Urothelium cell line (cell line): ENCODE measurements around the gene GNL1.
"Not testable (repeated sequence)": the region's sequence is repeated elsewhere in the genome, so short reads cannot be mapped to it uniquely, and the experiment has no call there.

Experiments
- DNase-seq: peaks from one replicate; pipeline ENCODE4 v3.0.0; 2011; ENCODE audit warnings: low spot score, mixed read lengths
- FAIRE-seq: peaks from 2 replicates; lab custom pipeline; 2011; peaks lifted over from hg19 to GRCh38; lab: Jason Lieb, UNC

The GNL1 gene

DNA sequence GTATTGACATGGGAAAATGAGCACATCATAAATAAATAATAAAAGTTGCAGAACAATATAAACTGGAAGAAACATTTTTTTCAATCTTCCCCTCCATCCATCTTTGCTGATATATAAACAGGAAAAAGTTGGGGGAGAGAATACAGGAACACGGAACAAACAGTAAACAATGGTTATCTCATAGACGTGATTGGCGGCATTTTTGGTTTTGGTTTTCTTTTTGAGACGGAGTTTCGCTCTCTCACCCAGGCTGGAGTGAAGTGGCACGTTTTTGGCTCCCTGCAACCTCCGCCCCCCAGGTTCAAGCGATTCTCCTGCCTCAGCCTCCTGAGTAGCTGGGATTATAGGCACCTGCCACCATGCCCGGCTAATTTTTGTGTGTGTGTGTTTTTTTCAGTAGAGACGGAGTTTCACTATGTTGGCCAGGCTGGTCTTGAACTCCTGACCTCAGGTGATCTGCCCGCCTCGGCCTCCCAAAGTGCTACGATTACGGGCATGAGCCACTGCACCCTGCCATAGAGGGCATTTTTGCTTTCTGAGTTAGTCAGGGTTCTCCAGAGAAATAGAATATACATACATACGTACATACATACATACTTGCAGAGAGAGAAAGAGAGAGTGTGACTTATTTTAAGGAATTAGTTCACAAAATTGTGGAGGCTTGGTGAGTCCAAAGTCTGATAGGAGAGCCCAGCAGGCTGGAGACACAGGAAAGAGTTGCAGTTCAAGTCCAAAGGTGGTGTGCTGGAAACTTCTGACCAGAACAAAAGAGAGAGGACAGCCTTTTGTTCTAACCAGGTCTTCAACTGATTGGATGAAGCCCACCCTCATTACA is 22.6 kb downstream of the GNL1 start:
- DNase-seq: no peak

DNA sequence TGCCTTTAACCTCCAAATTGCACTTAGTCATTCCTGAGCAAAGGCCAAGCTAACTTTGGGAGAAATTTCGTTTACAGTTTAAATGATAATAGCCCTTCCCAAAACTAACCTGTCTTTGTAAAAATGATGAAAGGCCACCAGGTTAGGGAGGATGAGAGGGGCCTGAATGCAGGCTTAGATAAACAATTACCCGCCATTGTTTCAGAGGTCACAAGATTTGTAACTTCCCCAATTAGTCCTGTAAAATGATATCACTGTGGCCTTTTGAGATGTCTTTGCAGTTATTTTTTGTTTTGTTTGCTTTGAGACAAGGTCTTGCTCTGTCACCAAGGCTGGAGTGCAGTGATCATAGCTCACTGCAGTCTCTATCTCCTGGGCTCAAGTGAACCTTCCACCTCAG is 26.3 kb downstream of the GNL1 start:
- DNase-seq: no peak
- FAIRE-seq: no peak

More for the DNA sequence above, 22.6 kb downstream of the GNL1 start:
- FAIRE-seq: no peak

DNA sequence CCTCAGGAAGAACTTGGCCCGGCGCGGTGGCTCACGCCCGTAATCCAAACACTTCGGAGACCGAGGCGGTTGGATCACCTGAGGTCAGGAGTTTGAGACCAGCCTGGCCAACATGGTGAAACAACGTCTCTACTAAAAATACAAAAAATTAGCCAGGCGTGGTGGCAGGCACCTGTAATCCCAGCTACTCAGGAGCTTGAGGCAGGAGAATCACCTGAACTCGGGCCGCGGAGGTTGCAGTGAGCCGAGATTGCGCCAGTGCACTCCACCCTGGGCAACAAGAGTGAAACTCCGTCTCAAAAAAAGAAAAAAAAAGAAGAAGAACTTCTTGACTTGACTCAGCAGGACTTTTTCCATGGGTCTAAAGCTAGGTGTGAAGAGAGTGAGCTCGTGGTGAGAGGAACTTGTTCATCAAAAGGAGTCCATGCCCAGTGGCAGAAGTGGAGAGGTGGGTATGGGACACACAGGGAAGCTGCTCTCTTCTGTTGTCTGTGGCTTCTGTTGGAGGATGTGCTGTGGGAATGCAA is 26.9 kb downstream of the GNL1 start:
- not testable (repeated sequence) for FAIRE-seq, DNase-seq

DNA sequence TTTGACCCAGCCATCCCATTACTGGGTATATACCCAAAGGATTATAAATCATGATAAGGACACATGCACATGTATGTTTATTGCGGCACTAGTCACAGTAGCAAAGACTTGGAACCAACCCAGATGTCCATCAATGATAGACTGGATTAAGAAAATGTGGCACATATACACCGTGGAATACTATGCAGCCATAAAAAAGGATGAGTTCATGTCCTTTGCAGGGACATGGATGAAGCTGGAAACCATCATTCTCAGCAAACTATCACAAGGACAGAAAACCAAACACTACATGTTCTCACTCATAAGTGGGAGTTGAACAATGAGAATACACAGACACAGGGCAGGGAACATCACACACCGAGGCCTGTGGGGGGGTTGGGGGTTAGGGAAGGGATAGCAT is 29.8 kb downstream of the GNL1 start:
- not testable (repeated sequence) for FAIRE-seq, DNase-seq

DNA sequence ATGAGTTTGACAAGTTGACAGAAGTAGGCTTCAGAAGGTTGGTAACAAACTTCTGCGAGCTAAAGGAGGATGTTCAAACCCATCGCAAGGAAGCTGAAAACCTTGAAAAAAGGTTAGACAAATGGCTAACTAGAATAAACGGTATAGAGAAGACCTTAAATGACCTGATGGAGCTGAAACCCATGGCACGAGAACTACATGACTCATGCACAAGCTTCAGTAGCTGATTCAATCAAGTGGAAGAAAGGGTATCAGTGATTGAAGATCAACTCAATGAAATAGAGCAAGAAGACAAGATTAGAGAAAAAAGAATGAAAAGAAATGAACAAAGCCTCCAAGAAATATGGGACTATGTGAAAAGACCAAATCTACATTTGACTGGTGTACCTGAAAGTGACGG is 34.3 kb downstream of the GNL1 start:
- DNase-seq, FAIRE-seq: not testable (repeated sequence)

DNA sequence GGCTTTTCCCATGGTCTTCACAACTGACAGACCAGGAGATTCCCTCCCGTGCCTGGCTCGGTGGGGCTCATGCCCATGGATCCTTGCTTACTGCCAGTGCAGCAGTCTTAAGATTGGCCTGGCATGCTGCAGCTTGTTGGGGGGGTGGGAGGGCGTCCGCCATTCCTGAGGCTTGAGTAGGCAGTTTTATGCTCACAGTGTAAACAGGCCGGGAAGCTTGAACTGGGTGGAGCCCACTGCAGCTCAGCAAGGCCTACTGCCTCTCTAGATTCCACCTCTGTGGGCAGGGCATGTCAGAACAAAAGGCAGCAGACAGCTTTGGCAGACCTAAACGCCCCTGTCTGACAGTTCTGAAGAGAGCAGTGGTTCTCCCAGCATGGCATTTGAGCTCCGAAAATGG is 35.2 kb downstream of the GNL1 start:
- FAIRE-seq: not testable (repeated sequence)
- peak; percentile 51 for DNase-seq

DNA sequence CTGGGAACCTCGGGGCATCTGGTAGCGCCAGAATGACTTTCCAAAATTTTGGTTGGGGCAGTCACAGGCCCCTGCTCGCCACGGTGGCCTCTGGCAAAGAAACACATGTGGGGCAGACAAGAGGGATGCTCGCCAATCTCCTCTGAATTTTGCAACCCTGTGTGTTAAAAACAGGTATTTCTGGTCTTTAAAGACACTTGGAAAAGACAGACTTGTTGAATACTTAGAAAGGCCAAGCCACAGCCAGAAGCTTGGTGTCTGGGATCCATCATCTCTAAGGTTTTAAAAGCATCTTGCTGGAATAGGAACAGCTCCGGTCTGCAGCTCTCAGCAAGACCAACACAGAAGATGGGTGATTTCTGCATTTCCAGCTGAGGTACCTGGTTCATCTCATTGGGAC is 35.8 kb downstream of the GNL1 start:
- DNase-seq: no peak
- no peak for FAIRE-seq

DNA sequence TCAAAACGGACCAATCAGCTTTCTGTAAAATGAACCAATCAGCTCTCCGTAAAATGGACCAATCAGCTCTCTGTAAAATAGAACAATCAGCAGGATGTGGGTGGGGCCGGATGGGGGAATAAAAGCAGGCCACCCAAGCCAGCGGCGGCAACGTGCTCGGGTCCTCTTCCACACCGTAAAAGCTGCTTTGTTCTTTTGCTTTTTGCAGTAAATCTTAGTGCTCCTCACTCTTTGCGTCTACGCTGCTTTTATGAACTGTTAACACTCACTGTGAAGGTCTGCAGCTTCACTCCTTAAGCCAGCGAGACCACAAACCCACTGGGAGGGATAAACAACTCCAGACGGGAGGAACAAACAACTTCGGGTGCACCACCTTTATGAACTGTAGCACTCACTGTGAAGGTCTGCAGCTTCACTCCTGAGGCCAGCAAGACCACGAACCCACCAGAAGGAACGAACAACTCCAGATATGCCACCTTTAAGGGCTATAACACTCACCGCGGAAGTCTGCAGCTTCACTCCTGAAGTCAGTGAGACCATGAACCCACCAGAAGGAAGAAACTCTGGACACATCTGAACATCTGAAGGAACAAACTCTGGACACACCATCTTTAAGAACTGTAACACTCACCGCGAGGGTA is 37.7 kb downstream of the GNL1 start:
- DNase-seq, FAIRE-seq: not testable (repeated sequence)

DNA sequence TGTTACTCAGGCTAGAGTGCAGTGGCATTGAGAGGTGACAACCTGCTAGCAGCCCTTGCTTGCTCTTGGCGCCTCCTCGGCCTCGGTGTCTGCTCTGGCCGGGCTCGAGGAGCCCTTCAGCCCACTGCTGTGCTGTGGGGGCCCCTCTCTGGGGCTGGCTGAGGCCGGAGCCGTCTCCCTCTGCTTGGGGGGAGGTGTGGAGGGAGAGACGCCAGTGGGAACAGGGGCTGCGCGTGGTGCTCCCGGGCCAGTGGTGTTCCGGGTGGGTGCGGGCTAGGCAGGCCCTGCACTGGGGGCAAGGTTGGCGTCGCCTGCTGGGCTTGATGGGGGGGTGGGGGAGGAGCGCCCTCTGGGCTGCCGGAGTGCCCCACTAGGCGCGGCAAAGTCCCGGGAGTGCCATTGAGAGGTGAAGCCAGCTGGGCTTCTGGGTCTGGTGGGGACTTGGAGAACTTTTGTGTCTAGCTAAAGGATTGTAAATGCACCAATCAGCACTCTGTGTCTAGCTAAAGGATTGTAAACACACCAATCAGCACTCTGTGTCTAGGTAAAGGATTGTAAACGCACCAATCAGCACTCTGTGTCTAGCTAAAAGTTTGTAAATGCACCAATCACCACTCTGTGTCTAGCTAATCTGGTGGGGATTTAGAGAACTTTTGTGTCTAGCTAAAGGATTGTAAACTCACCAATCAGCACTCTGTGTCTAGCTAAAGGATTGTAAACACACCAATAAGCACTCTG is 38.4 kb downstream of the GNL1 start:
- FAIRE-seq, DNase-seq: not testable (repeated sequence)

DNA sequence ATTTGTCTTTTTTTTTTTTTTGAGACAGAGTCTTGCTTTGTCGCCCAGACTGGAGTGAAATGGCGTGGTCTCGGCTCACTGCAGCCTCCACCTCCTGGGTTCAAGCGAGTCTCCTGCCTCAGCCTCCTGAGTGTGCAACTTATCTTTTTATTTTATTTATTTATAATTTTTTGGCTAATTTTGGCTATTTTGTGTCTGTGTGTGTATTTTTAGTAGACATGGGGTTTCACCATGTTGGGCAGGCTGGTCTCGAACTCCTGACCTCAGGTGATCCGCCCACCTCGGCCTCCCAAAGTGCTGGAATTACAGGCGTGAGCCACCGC is 39.6 kb downstream of the GNL1 start:
- not testable (repeated sequence) for FAIRE-seq, DNase-seq

DNA sequence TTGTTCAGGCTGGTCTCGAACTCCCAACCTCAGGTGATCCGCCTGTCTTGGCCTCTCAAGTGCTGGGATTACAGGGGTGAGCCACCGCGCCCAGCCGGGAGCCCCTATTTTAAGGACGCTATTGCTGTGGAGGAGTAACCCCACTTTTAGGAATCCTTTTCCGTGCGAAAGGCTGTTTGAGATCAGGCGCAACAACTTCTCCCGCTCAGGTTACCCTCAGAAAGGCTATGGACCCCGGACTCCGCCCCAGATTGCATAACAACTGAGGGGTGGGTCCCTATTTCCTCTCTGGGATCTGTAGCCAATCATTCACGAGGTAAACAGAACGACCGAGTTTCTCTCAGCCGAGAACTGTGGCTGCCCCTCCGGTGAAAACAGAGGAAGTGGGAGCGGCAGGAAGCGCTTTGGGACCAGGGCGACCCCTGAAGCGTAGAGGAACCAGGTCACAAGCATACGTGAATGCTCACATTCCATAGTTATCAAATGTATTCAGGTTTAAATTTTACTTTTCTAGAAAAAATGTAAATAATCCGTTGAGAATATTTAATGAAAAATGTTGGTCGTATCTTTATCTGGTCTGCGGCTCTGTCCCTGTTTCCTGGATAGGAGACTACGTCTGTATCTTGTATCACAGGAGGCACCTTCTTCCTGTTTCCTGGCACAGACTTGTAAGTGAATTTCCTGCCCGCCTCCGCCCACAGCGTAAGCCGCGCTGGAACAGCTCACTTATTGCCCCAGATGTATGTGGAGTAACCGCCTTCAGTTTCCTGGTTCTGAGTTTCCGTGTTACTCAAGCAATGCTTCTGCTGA is 40.1 kb downstream of the GNL1 start:
- no peak for DNase-seq
- FAIRE-seq: no peak

DNA sequence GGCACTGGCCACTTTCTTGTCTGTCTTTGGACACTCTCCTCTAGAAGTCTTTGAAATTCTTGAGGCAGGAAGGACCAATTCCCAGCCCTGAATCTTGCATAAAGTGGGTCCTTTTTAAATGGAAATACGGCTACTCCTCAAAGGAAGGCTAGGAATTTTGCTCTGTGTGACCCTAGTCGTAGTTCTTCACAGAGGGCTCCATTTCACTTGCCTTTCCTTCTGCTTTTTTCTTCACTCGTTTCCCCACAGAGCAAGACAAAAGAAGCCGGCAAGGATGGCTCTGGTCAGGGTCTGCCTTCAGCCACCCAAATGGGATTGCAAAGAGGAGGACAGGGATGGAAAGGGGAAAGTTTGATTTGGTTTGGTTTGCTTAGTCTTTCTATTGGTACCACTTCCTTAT is 41.2 kb downstream of the GNL1 start:
- FAIRE-seq (no peak), DNase-seq (no peak)

DNA sequence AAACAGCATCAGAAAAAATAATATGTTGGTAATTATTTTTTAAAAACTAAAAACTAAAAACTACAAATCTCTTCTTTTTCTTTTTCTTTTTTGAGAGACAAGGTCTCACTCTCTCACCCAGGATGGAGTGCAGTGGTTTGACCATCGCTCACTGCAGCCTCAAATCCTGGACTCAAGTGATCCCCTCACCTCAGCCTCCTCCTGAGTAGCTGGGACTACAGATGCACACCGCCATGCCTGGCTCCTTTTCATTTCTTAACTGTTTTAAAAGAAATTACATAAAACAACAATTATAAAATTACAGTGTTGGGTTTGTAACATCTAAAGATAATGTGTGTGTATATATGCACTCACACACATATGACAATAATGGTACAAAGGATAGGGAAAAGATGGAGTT is 42.8 kb downstream of the GNL1 start:
- FAIRE-seq: no peak
- no peak for DNase-seq

DNA sequence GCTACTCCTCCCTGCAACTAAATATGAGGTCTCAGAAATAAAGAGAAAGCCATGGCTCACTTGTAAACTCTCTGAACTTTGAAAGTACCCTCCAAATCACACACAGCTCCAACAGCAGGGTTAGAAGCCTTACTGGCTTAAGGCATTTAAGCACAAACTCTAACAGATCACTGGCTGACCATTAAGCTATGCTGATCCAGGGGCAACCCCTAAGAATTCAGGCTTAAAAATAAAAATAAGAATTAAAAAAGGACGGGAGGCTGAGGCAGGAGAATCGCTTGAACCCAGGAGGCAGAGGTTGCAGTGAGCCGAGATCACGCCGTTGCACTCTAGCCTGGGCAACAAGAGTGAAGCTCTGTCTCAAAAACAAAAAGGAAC is 45.1 kb downstream of the GNL1 start:
- DNase-seq (no peak), FAIRE-seq (no peak)

DNA sequence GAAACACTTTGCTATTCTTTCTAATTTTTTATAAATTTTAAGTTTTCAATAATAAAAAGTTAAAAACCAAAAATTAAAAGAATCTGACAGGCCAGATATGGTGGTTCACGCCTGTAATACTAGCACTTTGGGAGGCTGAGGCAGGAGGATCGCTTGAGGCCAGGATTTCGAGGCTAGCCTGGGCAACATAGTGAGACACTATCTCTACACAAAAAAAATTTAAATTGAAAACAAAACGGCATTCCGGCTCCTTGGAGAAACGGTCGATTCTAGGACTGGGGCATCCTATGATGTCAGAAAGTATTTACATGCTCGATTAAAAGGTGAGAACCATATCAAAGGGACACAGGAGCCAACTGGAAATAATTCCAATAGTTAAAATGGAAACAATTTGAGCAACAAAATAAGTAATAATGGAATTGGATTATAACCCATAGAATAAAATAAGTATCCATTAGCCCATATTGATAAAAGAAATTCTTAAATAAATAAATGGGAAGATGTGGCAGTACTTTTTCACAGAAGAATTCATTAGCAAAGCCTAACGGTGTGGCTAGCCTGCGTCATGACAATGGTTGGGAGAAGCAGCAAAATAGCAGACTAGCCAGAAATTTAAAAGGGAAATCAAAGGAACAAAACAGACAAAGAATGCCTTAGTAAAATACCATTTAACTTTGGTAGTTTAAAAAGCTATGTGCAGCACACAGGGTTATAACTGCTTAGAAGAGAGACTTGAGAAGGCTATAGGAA is 45.7 kb downstream of the GNL1 start:
- DNase-seq: no peak

DNA sequence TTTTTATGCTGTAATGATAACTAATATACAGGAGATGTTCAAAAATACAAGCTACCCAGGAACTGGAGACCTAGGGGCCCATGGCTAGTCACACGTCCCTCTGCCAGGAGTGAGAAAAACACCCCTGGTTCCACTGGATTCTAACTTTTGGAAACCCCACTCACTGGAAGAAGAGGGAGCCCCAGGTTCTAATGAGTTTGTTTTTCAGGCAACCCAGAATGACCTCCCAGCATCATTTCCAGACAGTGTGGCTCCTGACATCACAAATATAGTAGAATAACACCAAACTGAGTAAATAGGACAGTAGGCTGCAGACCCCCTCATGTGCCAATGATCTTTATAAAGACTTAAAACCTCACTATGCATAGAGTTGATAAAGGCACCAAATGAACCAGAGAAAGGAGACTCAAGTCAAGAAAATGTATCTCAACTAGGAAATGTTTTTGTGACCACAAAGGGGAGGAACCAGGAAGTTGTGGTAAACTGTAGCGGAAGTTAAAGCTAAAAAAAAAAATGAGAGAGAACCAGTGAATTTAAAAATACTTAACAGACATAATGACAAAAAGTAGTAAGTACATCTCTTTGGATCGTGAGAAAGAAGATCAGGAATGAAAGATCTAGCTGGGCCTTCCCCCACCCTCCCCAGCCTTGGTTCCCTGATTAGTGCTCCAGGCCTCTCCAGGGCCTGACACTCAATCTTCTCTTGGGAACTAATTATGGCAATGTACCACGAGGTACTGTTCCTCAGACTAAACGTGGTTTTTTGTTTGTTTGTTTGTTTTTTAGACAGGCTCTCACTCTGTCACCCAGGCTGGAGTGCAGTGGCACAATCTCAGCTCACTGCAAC is 47.2 kb downstream of the GNL1 start:
- no peak for FAIRE-seq
- DNase-seq: no peak

More for the DNA sequence above, 45.7 kb downstream of the GNL1 start:
- FAIRE-seq: no peak

DNA sequence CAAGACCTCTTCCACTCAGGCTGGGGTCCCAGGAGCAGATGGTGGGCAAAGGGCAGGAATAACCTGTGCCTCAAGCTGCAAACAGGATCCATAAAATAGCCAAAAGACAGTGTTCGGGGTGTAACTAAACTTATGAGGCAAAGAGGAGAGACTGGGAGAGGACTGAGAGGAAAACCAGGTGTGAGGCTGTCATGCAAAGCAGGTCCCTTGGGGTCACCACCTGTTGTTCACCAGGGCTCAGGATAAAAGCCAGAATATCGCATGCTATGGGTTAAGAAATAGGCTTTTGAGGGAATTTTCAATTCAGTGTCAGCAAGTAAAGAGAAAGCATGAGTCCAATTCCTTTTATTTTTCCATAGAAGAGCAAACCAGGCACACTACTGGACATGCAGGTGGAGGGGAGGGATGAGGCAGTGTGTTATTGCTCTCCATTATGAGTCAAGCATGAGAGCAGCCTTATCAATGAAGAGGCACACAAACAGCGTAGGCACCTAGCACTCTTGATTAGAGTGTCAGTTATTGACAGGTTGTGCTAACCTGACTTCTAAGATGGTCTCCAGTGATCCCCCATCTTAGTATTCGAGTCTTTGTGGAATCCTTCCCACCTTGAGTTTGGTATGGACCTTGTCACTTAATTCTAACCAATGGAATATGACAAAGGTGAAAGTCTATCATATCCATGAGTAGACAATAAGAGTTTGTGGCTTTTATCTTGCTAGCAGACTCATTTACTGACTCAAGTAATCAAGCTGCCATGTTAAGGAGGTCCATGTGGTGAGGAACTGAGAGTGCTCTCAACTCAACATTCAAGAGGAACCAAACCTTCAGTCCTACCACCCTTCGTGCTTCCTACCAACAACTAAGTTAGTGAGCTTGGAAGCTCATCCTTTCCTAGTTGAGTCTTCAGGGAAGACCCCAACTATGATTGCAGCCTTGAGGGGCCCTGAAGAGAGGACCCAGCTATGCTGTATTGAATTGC is 48.2 kb downstream of the GNL1 start:
- DNase-seq (no peak), FAIRE-seq (no peak)
